ENCODE measurements around the gene MAPK12. TPM values are rescaled to one million over a fixed set of nuclear protein-coding genes. Genes with fewer than 3 reads are reported as not detected.

MAPK12 gene
- total RNA-seq, 2 donors from 2014 or later, result 8.4 to 18.0 TPM

- no peaks in the 10 kb centered on the region for H3K9me3 ChIP-seq
- intact Hi-C loops (cut with DNase I), result no loop called here
- peaks cover 4% of the 10 kb centered on the region for H3K4me1 ChIP-seq (replicated peaks)
- no peak overlapping the region for H3K27ac ChIP-seq
- no peak for TF ChIP-seq CTCF (IDR thresholded peaks at IDR 0.05)
- no peak for TF ChIP-seq POLR2AphosphoS5 (IDR thresholded peaks at IDR 0.05)
- no peak for TF ChIP-seq POLR2A (IDR thresholded peaks at IDR 0.05)
- no peak for DNase-seq (ENCODE audit: low spot score)
- no peaks in the 10 kb centered on the region for H3K27me3 ChIP-seq (replicated peaks; ENCODE audit: insufficient read depth)
- H3K4me3 ChIP-seq, result no peak overlapping the region
- no peaks in the 10 kb centered on the region for H3K36me3 ChIP-seq
- WGBS, result 79% methylated on average over 23 of the region's 31 CpGs
Measured at GRCh38 chr22:50257451-50258360, 3.8 kb downstream of the MAPK12 start.

- TF ChIP-seq CTCF (IDR thresholded peaks at IDR 0.05), result no peak
- no peak for TF ChIP-seq POLR2AphosphoS5 (IDR thresholded peaks at IDR 0.05)
- TF ChIP-seq POLR2A (IDR thresholded peaks at IDR 0.05), result no peak
- no peak for DNase-seq (ENCODE audit: low spot score)
- Histone ChIP-seq H3K27ac (no peak overlapping the region), H3K36me3 (no peaks in the 10 kb centered on the region), H3K9me3 (no peaks in the 10 kb centered on the region), H3K4me3 (no peak overlapping the region), H3K4me1 (replicated peaks) (peaks cover 4% of the 10 kb centered on the region), H3K27me3 (replicated peaks; ENCODE audit: insufficient read depth) (no peaks in the 10 kb centered on the region)
- WGBS, result 54% methylated on average over 15 of the region's 16 CpGs
- intact Hi-C loops (cut with DNase I), result no loop called here
Measured at GRCh38 chr22:50257041-50257440, 4.4 kb downstream of the MAPK12 start.

- H3K27ac ChIP-seq, result no peak overlapping the region
- no peaks in the 10 kb centered on the region for H3K27me3 ChIP-seq (replicated peaks; ENCODE audit: insufficient read depth)
- H3K36me3 ChIP-seq, result no peaks in the 10 kb centered on the region
- peaks cover 7% of the 10 kb centered on the region for H3K4me1 ChIP-seq (replicated peaks)
- intact Hi-C loops (cut with DNase I), result no loop called here
- no peak for DNase-seq (ENCODE audit: low spot score)
- WGBS, result 88% methylated on average over 12 of the region's 12 CpGs
- no peak for TF ChIP-seq CTCF (IDR thresholded peaks at IDR 0.05)
- H3K4me3 ChIP-seq, result no peak overlapping the region
- no peaks in the 10 kb centered on the region for H3K9me3 ChIP-seq
Measured at GRCh38 chr22:50256258-50256862, 5.1 kb downstream of the MAPK12 start.

GRCh38 chr22:50255607-50256006 lies 5.9 kb downstream of the MAPK12 start:
- intact Hi-C loops (cut with DNase I), result no loop called here
- H3K27me3 ChIP-seq (replicated peaks; ENCODE audit: insufficient read depth), result no peaks in the 10 kb centered on the region
- 88% methylated on average over 17 of the region's 17 CpGs for WGBS

GRCh38 chr22:50255099-50255498 lies 6.4 kb downstream of the MAPK12 start:
- Histone ChIP-seq H3K27me3 (replicated peaks; ENCODE audit: insufficient read depth) (no peaks in the 10 kb centered on the region), H3K4me1 (replicated peaks) (peaks cover 7% of the 10 kb centered on the region), H3K27ac (no peak overlapping the region), H3K9me3 (no peaks in the 10 kb centered on the region), H3K4me3 (no peak overlapping the region), H3K36me3 (no peaks in the 10 kb centered on the region)
- WGBS, result 88% methylated on average over 19 of the region's 19 CpGs
- intact Hi-C loops (cut with DNase I), result no loop called here
- DNase-seq (ENCODE audit: low spot score), result no peak
- no peak for TF ChIP-seq POLR2AphosphoS5 (IDR thresholded peaks at IDR 0.05)

More at GRCh38 chr22:50255607-50256006, 5.9 kb downstream of the MAPK12 start:
- peaks cover 6% of the 10 kb centered on the region for H3K4me1 ChIP-seq (replicated peaks)
- H3K36me3 ChIP-seq, result no peaks in the 10 kb centered on the region
- H3K9me3 ChIP-seq, result no peaks in the 10 kb centered on the region
- no peak for DNase-seq (ENCODE audit: low spot score)
- H3K27ac ChIP-seq, result no peak overlapping the region
- no peak overlapping the region for H3K4me3 ChIP-seq
- TF ChIP-seq POLR2A (IDR thresholded peaks at IDR 0.05), result no peak
